Osteoblast (primary cell): ENCODE results near the gene CTNNA2. TPM values are rescaled to one million over a fixed set of nuclear protein-coding genes. Genes with fewer than 3 reads are reported as not detected.
"Not testable (repeated sequence)": the region's sequence is repeated elsewhere in the genome, so short reads cannot be mapped to it uniquely, and the experiment has no call there.

Source experiments
- DNase-seq: peaks from one replicate; pipeline ENCODE4 v3.0.0; 2011; ENCODE audit warnings: low spot score, mixed read lengths; ENCODE audit not compliant: insufficient read length; ENCODE audit errors: missing footprints
- H2AFZ ChIP-seq: 2 replicates; pipeline ENCODE4 v1.6.0; 2011; ENCODE audit warnings: mild to moderate bottlenecking, low read length
- H3K27ac ChIP-seq: 2 replicates; pipeline ENCODE4 v1.5.1; 2011; ENCODE audit warnings: mild to moderate bottlenecking, low read depth, low read length, moderate library complexity
- H3K27me3 ChIP-seq: 2 replicates; pipeline ENCODE4 v1.6.0; 2012; ENCODE audit warnings: mild to moderate bottlenecking, control low read depth, inconsistent platforms, low read length, moderate library complexity; ENCODE audit not compliant: insufficient read depth
- H3K36me3 ChIP-seq: 2 replicates; pipeline ENCODE4 v1.5.1; 2011; ENCODE audit warnings: mild to moderate bottlenecking, low read length, control low read depth, moderate library complexity; ENCODE audit not compliant: insufficient read depth
- H3K4me1 ChIP-seq: 2 replicates; pipeline ENCODE4 v1.5.1; 2011; ENCODE audit warnings: mild to moderate bottlenecking, low read length, control low read depth, moderate library complexity; ENCODE audit not compliant: insufficient read depth
- H3K4me2 ChIP-seq: 2 replicates; pipeline ENCODE4 v1.6.0; 2011; ENCODE audit warnings: mild to moderate bottlenecking, low read length; ENCODE audit not compliant: insufficient read depth
- H3K4me3 ChIP-seq: fragments of 200-600 bp; sonication (generic); 3 replicates; pipeline ENCODE4 v1.5.1; 2012; ENCODE audit warnings: mild to moderate bottlenecking, low read length, inconsistent platforms; ENCODE audit not compliant: insufficient read depth
- H3K79me2 ChIP-seq: 2 replicates; pipeline ENCODE4 v1.6.0; 2012; ENCODE audit warnings: mild to moderate bottlenecking, low read length, control low read depth, inconsistent platforms; ENCODE audit not compliant: insufficient read depth
- H3K9me3 ChIP-seq: 2 replicates; pipeline ENCODE4 v1.5.1; 2011; ENCODE audit warnings: low read depth, low read length, control low read depth
- H4K20me1 ChIP-seq: 2 replicates; pipeline ENCODE4 v1.6.0; 2012; ENCODE audit warnings: mild to moderate bottlenecking, low read length, control low read depth; ENCODE audit not compliant: insufficient read depth
- total RNA-seq: library from RNA; depleted of rRNA; stranded (reverse); fragments of >200 nt; gene quantifications from 2 replicates; pipeline ENCODE4 v1.2.3, GENCODE V29; 2012
- TF ChIP-seq, protein P1 (sequence below): IDR thresholded peaks from 2 replicates; pipeline ENCODE4 v1.5.1; 2011; ENCODE audit warnings: mild to moderate bottlenecking, low read depth, low read length, moderate library complexity; ENCODE audit errors: extremely low read depth

Gene CTNNA2
- total RNA-seq, 1 donor = not detected

DNA sequence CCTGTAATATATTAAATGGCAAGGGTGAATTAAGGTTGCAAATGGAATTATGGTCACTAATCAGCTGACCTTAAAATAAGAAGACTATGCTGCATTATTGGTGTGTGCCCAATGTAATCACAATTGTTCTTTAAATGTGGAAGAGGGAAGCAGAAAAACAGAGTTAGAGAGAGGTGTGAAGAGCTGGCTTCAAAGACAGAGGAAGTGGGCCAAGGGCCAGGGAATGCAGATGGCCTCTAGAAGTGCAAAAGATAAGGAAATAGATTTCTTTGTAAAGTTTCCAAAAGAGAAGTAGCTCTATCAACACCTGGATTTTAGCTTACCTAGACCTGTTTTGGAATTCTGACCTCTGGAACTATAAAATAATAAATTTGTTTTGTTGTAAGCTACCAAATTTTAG is 515.7 kb downstream of the CTNNA2 start:
- no peak overlapping the region for H3K27ac ChIP-seq
- DNase-seq = no peak
- peaks cover 2% of the 10 kb centered on the region for H3K9me3 ChIP-seq
- H3K4me3 ChIP-seq = no peak overlapping the region
- no peak overlapping the region for H3K4me2 ChIP-seq
- no peak overlapping the region for H2AFZ ChIP-seq
- no peaks in the 10 kb centered on the region for H3K4me1 ChIP-seq
- H3K27me3 ChIP-seq = no peaks in the 10 kb centered on the region
- TF ChIP-seq, protein P1, sequence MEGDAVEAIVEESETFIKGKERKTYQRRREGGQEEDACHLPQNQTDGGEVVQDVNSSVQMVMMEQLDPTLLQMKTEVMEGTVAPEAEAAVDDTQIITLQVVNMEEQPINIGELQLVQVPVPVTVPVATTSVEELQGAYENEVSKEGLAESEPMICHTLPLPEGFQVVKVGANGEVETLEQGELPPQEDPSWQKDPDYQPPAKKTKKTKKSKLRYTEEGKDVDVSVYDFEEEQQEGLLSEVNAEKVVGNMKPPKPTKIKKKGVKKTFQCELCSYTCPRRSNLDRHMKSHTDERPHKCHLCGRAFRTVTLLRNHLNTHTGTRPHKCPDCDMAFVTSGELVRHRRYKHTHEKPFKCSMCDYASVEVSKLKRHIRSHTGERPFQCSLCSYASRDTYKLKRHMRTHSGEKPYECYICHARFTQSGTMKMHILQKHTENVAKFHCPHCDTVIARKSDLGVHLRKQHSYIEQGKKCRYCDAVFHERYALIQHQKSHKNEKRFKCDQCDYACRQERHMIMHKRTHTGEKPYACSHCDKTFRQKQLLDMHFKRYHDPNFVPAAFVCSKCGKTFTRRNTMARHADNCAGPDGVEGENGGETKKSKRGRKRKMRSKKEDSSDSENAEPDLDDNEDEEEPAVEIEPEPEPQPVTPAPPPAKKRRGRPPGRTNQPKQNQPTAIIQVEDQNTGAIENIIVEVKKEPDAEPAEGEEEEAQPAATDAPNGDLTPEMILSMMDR = no peak
- no peaks in the 10 kb centered on the region for H4K20me1 ChIP-seq
- H3K79me2 ChIP-seq = no peaks in the 10 kb centered on the region
- no peaks in the 10 kb centered on the region for H3K36me3 ChIP-seq

DNA sequence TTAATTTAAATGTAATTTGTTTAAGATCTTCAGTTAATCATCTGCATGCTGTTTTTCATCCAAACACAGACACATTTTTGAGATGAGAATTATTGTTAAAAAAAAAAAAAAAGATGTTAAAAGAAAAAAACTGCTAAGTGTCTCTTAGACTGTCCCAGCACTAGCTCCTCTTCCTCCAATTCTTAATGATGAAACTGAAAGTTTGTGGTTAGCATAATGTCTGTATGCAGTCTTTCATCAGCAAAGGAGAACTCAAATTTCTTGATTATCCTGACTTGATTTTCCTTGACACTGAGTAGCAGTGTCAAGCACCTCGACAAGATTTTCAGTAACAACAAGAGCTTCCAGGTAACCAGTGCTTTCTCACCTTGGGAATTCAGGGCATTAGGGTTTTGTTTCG is 517.3 kb downstream of the CTNNA2 start:
- H3K79me2 ChIP-seq = no peaks in the 10 kb centered on the region
- no peaks in the 10 kb centered on the region for H3K4me1 ChIP-seq
- H3K4me3 ChIP-seq = no peak overlapping the region
- TF ChIP-seq, protein P1 = no peak
- no peak overlapping the region for H3K4me2 ChIP-seq
- H3K36me3 ChIP-seq = no peaks in the 10 kb centered on the region
- no peak for DNase-seq
- peaks cover 2% of the 10 kb centered on the region for H3K9me3 ChIP-seq
- no peaks in the 10 kb centered on the region for H3K27me3 ChIP-seq
- H2AFZ ChIP-seq = no peak overlapping the region
- H3K27ac ChIP-seq = no peak overlapping the region
- H4K20me1 ChIP-seq = no peaks in the 10 kb centered on the region

DNA sequence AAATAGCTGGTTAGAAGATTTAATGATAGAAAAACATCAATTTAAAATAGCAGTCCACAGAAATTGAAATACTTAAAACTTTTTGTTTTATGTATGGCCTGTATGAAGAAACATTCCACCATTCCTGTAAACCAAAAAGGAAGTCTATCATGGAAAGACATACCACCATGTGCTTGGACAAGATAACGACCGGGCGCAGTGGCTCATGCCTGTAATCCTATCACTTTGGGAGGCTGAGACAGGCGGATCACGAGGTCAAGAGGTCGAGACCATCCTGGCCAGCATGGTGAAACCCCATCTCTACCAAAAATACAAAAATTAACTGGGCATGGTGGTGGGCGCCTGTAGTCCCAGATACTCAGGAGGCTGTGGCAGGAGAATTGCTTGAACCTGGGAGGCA is 519.8 kb downstream of the CTNNA2 start:
- H4K20me1 ChIP-seq, H3K9me3 ChIP-seq: not testable (repeated sequence)

DNA sequence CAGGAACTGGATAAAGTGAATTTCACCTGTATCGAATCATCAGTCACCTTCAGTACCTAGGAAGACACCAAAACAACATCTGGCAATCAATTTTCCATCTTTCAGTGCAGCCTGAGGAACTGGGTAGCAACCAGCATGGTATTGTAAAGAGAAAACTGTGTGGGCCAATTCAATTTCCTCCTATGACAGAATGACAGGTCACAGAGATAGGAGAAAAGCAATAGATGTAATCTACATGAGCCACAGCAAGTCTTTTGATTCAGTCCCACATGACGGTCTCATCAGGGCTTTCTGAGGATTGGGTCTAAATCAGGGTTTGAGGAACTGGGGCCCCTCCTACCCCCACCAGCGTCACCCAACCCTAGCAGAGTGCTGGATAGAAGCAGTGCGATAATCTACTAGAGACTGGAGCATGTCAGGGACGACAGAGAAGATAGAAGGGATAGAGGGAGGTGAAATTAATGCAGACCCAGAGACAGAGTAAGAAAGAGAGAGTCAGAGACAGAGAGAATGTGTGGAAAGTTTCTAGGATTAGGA is 523.0 kb downstream of the CTNNA2 start:
- no peak overlapping the region for H3K4me2 ChIP-seq
- no peak for DNase-seq
- TF ChIP-seq, protein P1 = no peak

More for the DNA sequence above, 519.8 kb downstream of the CTNNA2 start:
- not testable (repeated sequence) for DNase-seq, H2AFZ ChIP-seq, H3K4me3 ChIP-seq, H3K4me1 ChIP-seq, H3K27me3 ChIP-seq, H3K4me2 ChIP-seq, H3K79me2 ChIP-seq, H3K36me3 ChIP-seq, H3K27ac ChIP-seq

More for the DNA sequence above, 523.0 kb downstream of the CTNNA2 start:
- Histone ChIP-seq H2AFZ (no peak overlapping the region), H3K79me2 (no peaks in the 10 kb centered on the region), H3K27ac (no peak overlapping the region), H3K4me1 (no peaks in the 10 kb centered on the region), H3K27me3 (no peaks in the 10 kb centered on the region), H3K4me3 (no peak overlapping the region), H3K36me3 (no peaks in the 10 kb centered on the region), H3K9me3 (no peaks in the 10 kb centered on the region), H4K20me1 (no peaks in the 10 kb centered on the region)
